ENCODE results near the gene UTP25. TPM values are rescaled to one million over a fixed set of nuclear protein-coding genes. Genes with fewer than 3 reads are reported as not detected.

UTP25 gene
- total RNA-seq, 1 experiment from 2014 or later: 4.8 TPM

- TF ChIP-seq RELA (CRISPR knock-in tag; IDR thresholded peaks at IDR 0.05; ENCODE audit: borderline replicate concordance) (no peak), ZNF396 (CRISPR knock-in tag; IDR thresholded peaks at IDR 0.05; ENCODE audit: borderline replicate concordance) (no peak), ZMAT4 (CRISPR knock-in tag; IDR thresholded peaks at IDR 0.05) (no peak), ATF1 (CRISPR knock-in tag; IDR thresholded peaks at IDR 0.05) (no peak)
- TF ChIP-seq, protein P1, sequence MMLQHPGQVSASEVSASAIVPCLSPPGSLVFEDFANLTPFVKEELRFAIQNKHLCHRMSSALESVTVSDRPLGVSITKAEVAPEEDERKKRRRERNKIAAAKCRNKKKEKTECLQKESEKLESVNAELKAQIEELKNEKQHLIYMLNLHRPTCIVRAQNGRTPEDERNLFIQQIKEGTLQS (CRISPR knock-in tag; conservative IDR thresholded peaks at IDR 0.05): no peak
- TF ChIP-seq, protein P2, sequence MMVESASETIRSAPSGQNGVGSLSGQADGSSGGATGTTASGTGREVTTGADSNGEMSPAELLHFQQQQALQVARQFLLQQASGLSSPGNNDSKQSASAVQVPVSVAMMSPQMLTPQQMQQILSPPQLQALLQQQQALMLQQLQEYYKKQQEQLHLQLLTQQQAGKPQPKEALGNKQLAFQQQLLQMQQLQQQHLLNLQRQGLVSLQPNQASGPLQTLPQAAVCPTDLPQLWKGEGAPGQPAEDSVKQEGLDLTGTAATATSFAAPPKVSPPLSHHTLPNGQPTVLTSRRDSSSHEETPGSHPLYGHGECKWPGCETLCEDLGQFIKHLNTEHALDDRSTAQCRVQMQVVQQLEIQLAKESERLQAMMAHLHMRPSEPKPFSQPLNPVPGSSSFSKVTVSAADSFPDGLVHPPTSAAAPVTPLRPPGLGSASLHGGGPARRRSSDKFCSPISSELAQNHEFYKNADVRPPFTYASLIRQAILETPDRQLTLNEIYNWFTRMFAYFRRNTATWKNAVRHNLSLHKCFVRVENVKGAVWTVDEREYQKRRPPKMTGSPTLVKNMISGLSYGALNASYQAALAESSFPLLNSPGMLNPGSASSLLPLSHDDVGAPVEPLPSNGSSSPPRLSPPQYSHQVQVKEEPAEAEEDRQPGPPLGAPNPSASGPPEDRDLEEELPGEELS (CRISPR knock-in tag; IDR thresholded peaks at IDR 0.05): no peak
Measured at GRCh38 chr1:209855623-209856022, 27.9 kb downstream of the UTP25 start (continued).

GRCh38 chr1:209858561-209859103 is 30.9 kb downstream of the UTP25 start:
- H3K4me1 Mint-ChIP-seq: peaks cover 29% of the 10 kb centered on the region
- no peaks in the 10 kb centered on the region for H3K27me3 Mint-ChIP-seq (ENCODE audit: low read depth)
- ChIA-PET POLR2A (interaction anchor here (0.7 kb wide), 1 partner anchor 440 kb away, joined by 3 read pairs; no protein-coding TSS in a partner anchor), CTCF (interaction anchor here (0.6 to 1.7 kb wide), 8 partner anchors 9 to 453 kb away, joined by 3 to 10 read pairs (median 4); no protein-coding TSS in a partner anchor)
- ATAC-seq (no peak), DNase-seq (ENCODE audit: low spot score) (peak; percentile 21)
- no peak overlapping the region for H3K4me3 Mint-ChIP-seq
- no peak overlapping the region for H3K27ac Mint-ChIP-seq
- H3K9me3 Mint-ChIP-seq: peaks cover 5% of the 10 kb centered on the region
- peaks cover 8% of the 10 kb centered on the region for H3K36me3 Mint-ChIP-seq
- TF ChIP-seq FOXP1 (CRISPR knock-in tag; IDR thresholded peaks at IDR 0.05; ENCODE audit: borderline replicate concordance) (no peak), ZNF317 (CRISPR knock-in tag; IDR thresholded peaks at IDR 0.05; ENCODE audit: borderline replicate concordance, low read depth) (no peak), HMGA2 (CRISPR knock-in tag; IDR thresholded peaks at IDR 0.05) (no peak), ZNF423 (CRISPR knock-in tag; IDR thresholded peaks at IDR 0.05) (no peak), TEAD1 (CRISPR knock-in tag; IDR thresholded peaks at IDR 0.05) (no peak), PRDM15 (CRISPR knock-in tag; IDR thresholded peaks at IDR 0.05) (no peak)
- TF ChIP-seq, protein P3, sequence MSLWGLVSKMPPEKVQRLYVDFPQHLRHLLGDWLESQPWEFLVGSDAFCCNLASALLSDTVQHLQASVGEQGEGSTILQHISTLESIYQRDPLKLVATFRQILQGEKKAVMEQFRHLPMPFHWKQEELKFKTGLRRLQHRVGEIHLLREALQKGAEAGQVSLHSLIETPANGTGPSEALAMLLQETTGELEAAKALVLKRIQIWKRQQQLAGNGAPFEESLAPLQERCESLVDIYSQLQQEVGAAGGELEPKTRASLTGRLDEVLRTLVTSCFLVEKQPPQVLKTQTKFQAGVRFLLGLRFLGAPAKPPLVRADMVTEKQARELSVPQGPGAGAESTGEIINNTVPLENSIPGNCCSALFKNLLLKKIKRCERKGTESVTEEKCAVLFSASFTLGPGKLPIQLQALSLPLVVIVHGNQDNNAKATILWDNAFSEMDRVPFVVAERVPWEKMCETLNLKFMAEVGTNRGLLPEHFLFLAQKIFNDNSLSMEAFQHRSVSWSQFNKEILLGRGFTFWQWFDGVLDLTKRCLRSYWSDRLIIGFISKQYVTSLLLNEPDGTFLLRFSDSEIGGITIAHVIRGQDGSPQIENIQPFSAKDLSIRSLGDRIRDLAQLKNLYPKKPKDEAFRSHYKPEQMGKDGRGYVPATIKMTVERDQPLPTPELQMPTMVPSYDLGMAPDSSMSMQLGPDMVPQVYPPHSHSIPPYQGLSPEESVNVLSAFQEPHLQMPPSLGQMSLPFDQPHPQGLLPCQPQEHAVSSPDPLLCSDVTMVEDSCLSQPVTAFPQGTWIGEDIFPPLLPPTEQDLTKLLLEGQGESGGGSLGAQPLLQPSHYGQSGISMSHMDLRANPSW (CRISPR knock-in tag; conservative IDR thresholded peaks at IDR 0.05; ENCODE audit: low read depth): no peak
- TF ChIP-seq, protein P4, sequence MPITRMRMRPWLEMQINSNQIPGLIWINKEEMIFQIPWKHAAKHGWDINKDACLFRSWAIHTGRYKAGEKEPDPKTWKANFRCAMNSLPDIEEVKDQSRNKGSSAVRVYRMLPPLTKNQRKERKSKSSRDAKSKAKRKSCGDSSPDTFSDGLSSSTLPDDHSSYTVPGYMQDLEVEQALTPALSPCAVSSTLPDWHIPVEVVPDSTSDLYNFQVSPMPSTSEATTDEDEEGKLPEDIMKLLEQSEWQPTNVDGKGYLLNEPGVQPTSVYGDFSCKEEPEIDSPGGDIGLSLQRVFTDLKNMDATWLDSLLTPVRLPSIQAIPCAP (CRISPR knock-in tag; IDR thresholded peaks at IDR 0.05): no peak
